ENCODE data around the gene BTNL9.
A peak's percentile ranks its signal among the peaks of the same experiment; 100 is the strongest.
"Not testable (repeated sequence)": the region's sequence is repeated elsewhere in the genome, so short reads cannot be mapped to it uniquely, and the experiment has no call there.

The BTNL9 gene

DNA sequence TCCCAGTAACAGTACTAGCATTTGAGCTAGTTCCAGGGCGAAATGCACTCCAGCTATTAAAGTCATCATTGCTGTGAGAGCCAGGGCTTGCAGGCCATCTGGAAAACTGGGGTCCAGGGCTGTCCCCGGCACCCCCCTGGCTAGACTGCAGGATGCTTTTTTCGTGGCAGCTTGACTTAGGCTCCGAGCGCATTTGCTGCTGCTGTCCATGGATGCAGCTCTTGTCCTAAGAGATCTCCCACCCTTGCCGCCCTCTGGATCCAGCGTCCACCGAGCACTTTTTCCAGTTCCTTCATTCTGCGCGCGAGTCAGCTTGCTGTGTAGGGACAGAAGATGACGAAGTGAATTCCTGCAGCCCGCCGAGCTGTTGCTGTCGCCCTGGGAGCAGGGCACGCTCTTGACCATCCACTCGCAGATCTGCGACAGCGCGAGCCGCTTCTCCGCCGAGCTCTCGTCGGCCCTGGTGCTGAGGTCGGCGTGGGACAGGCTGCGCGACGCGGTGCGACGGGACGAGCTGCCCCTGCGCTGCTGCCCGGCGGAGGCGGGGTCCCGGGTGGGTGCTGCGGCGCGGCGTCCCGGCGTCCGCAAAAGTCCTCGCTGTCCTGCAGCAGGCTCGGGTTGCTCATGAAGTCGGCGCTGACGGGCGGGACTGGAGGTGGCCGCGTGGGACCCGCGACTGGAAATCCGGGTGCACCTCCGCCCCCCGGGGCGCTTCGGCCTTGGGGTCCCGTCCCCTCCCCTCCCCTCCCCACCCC is 60.2 kb downstream of the BTNL9 start:
- peak; percentile 63 for DNase-seq (ENCODE audit: low spot score)

DNA sequence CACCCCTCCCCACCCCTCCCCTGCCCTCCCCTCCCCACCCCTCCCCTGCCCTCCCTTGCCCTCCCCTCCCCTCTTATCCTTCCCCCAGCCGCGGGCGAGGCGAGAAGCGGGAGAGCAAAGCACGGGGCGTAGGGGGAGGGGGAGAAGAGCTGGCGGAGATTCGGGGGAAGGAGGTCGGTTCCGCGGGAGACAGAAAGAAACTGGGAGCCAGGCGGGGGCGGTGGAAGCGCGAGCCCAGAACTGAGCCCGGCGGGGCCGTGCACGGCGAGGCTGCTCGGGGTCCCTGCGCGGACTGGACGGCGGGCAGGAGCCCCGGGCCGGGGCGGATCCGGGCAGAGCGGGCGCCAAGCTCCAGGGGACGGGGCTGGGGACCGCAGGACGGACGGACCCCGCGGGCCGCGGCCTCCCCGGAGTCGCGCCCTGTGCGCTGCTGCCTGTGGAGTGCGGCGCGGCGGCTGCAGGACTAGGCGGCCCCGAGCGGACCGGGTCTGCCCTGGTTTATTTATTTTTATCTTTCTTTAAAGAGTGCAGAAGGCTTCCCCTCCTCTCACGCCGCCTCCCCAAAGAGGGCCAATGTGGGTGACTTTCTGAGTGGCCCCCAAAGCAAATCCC is 61.1 kb downstream of the BTNL9 start:
- not testable (repeated sequence) for DNase-seq (ENCODE audit: low spot score)

DNA sequence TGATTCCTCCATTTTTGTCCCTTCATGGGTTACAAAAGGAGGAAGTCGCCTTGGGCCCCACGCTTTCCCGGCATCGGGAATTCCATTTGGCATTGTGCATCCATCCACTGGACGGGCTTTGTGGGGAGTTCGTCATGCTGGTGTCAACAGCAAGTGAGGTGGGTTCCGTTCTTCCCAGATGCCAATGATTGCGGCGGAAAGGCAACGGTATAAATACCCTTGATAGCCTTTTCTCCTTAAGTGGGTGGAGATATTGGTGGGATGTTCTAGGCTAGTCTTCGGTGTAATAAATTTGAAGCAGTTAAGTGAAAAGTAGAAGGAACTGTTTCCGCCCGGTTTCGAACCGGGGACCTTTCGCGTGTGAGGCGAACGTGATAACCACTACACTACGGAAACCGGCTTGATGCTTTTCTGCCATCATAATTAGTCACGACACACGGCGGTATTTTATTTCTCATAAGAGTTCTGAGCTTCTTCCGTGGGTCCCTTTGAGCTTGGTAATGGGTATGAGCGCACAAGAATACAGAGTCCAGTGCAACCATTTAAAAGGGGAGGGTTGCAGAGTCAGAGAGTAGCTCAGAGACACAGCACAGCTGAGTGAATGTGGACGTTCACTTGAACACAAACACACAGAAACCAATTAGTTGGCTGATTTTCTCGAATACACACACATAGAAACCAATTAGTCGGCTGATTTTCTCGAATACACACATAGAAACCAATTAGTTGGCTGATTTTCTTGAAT is 62.0 kb downstream of the BTNL9 start:
- not testable (repeated sequence) for DNase-seq (ENCODE audit: low spot score)

DNA sequence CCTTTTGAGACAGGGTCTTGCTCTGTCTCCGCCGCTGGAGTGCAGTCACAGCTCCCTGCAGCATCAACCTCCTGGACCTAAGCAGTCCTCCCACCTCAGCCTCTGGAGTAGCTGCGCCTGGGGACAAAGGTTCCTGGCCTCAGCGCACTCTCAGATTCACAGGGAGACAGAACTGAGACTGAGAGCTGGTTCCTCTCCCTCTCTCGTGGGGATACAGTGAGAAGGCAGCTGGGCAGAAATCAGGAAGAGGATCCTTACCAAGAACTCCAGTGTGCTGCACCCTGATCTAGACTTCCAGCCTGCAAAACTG is 64.1 kb downstream of the BTNL9 start:
- DNase-seq (ENCODE audit: low spot score), result not testable (repeated sequence)

DNA sequence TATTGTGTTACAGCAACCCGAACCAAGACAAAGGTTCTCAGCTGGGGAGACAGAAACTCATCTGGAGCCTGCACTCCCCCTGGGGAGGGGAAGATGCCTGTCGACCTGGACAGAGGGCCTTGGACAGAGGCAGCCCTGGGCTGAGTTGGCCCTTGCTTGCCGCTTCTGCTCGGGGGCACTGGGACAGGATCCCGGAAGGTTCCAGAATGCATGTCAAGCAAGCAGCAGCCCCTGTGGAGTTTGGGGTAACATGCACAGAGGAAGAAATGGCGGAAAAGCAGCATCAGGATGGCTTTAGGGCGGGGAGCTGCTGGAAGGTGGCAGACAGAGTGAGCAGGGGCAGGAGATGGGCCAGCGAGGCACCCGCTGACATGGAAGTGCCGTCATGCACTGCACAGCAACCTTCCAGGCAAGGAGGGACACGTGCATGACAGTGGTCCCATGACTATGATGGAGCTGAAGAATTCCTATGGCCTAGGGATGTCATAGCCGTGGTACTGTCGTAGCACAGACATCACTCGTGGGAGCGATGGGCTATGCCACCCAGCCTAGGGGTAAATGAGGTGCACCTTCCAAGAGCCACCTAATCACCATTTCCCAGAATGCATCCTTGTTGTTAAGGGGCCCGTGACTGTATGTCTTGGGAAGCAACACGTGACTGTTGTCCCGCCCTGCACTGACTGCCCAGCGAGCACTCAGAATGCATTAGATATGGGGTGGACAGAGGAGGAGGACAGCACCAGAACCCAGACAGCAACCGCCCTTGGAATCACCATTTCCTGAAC is 64.7 kb downstream of the BTNL9 start:
- not testable (repeated sequence) for DNase-seq (ENCODE audit: low spot score)

DNA sequence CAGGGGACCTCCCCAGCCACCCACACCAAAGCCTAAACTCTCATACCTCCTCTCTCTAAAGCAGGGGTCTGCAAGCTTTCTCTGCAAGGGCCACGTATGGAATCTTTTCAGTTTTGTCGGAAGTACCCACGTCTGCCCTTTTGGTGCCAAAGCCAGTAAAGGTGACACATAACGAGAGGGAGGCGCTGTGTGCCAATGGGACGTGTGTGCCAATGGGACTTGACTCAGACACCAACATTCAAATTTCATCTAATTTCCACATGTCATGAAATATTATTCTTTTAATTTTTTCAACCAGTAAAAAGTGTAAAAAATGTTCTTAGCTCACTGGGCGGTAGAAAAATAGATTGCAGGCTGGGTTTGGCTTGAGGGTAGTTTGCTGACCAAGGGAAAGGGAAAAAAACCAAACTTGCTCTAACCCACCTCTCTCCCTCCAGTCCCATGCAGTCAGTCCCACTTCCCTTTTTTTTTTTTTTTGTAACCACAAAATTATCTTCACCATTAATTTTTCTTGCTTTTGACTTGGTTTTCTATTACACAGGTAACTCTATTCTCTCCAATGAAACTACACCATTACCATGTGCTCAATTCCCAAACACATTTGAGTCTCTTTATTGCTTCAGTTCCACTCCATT is 65.4 kb downstream of the BTNL9 start:
- peak; percentile 9 for DNase-seq (ENCODE audit: low spot score)

DNA sequence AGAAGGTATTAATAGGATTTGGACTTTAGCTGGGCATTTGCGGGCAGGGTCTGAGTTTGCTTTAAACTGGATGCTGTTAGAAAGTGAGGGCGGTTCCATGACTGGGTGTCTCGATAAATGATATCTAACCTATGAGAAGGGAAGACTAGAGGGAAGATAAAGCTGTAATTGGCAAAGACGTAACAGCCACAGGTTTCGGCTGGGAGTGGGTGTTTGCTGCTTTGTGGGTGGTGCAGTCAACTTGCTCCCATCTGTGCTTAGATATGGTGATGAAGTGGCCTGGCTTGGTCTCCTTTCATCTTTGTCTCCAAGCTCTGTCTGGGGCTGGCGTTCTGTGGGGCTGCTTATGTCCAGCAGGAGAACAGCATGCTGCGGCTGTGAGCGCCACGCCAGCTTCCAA is 67.6 kb downstream of the BTNL9 start:
- no peak for DNase-seq (ENCODE audit: low spot score)

DNA sequence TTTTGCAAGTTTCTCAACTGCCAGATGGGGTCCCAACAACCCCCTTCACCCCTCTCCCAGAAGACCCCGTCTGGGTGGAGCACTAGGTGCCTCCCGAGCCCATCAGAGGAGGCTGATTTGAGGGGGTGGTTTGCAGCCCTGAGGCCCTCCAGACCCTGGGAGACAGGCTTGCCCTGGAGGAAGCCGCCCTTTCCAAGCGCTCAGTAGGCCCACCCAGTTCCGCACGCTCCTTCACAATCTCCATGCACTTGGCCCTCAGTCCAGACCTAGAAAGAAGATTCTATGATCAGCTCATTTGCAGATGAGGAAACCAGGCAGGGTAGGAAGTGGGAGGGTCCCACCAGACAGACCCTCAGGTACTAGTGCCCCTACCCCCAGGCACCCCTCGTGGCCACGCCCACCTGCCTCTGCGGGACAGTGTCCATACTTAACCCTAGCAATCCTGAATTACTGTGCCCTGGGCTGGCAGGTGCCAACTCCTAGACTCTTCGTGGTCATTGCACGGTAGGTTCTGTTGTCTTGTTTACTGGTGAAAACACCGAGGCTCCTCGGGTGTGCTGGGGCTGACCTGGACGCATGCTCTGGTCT is 68.6 kb downstream of the BTNL9 start:
- no peak for DNase-seq (ENCODE audit: low spot score)

DNA sequence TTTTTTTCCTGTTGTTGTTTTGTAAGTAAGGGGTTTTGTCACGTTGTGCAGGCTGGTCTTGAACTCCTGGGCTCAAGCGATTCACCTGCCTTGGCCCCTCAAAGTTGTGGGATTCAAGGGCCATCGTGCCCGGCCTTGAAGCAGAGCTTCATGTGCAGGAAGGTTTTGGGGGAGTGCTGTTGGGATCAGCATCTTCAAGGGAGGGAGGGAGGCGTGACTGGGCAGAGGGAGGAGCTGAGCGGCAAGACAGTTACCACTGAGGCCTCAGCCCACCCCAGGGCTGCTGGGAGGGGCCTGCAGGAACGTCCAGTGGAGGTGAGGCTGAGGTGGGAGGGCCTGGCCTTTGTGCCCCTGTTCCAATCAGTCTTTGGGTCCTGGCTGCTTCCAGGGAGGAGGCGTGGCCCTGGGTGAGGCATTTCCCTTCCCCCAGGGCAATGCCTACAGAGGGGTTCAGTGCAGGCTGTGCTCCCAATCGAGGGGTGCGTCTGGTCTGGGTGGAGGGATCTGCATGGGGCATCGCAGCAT is 69.5 kb downstream of the BTNL9 start:
- DNase-seq (ENCODE audit: low spot score), result no peak

DNA sequence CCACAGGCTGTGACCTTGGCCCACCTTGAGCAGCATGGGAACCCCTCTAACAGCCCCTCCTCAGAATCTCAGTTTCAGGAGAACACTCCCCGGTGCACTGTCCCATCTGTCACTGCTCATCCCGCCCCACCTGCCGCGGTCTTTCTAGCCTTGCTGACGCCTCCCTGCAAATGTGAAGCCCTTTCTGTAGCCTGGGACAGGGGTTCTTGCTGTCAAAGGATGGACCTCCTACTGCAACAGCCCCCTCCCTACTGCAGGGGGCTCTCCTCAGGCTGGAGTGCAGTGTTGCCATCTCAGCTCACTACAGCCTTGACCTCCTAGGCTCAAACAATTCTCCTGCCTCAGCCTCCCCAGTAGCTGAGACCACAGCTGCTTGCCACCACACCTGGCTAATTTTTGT is 70.9 kb downstream of the BTNL9 start:
- no peak for DNase-seq (ENCODE audit: low spot score)
